H1 (cell line): ENCODE results near the gene MTX1. TPM values are rescaled to one million over a fixed set of nuclear protein-coding genes. Genes with fewer than 3 reads are reported as not detected.

Experiments
- CTCF ChIA-PET: fragments of 300-600 bp; sonication (Branson Sonifier 250); formaldehyde crosslinking; loops from one replicate; lab custom pipeline; 2021; ENCODE audit not compliant: partially characterized antibody; lab: Charles Lee
- POLR2A ChIA-PET: fragments of 300-600 bp; sonication (Branson Sonifier 250); formaldehyde crosslinking; loops from one replicate; lab custom pipeline; 2021; ENCODE audit warnings: inconsistent platforms; ENCODE audit not compliant: partially characterized antibody; lab: Charles Lee
- DNase-seq, 2 experiments: peaks; one replicate each; pipeline versions ENCODE4 v3.0.0 to v3.0.0-alpha.2; 2010 to 2022; ENCODE audit warnings: low spot score in 2 of 2, low read depth in 1 of 2, mixed read lengths in 1 of 2
- FAIRE-seq: peaks from 2 replicates; lab custom pipeline; 2011; peaks lifted over from hg19 to GRCh38; lab: Jason Lieb, UNC
- H2AFZ ChIP-seq: 2 replicates; pipeline ENCODE4 v1.8.1; 2012; ENCODE audit warnings: low read length, inconsistent platforms
- H2AK5ac ChIP-seq: 2 replicates; pipeline ENCODE4 v1.6.1; 2013; ENCODE audit warnings: low read depth, low read length
- H2BK120ac ChIP-seq: replicated peaks from 2 replicates; pipeline ENCODE3; 2013; ENCODE audit warnings: low read depth, low read length, inconsistent platforms
- H2BK12ac ChIP-seq: 2 replicates; pipeline ENCODE4 v1.6.1; 2013; ENCODE audit warnings: low read depth, low read length
- H2BK15ac ChIP-seq: 2 replicates; pipeline ENCODE4 v1.6.1; 2013; ENCODE audit warnings: low read length
- H2BK20ac ChIP-seq: 2 replicates; pipeline ENCODE4 v1.6.1; 2013; ENCODE audit warnings: low read length
- H2BK5ac ChIP-seq: 2 replicates; pipeline ENCODE4 v1.6.1; 2013; ENCODE audit warnings: low read depth, low read length
- H3K14ac ChIP-seq: 2 replicates; pipeline ENCODE4 v1.6.1; 2013; ENCODE audit warnings: inconsistent platforms; ENCODE audit not compliant: insufficient read length
- H3K18ac ChIP-seq: 2 replicates; pipeline ENCODE4 v1.6.1; 2013; ENCODE audit warnings: low read length; ENCODE audit errors: extremely low read depth
- H3K23ac ChIP-seq: 2 replicates; pipeline ENCODE4 v1.6.1; 2013; ENCODE audit warnings: inconsistent platforms; ENCODE audit not compliant: insufficient read length
- H3K23me2 ChIP-seq: 2 replicates; pipeline ENCODE4 v1.6.1; 2013; ENCODE audit warnings: low read depth, low read length
- H3K27ac ChIP-seq: 2 replicates; pipeline ENCODE4 v1.6.1; 2011; ENCODE audit warnings: low read depth, low read length, inconsistent platforms
- H3K27me3 ChIP-seq, 4 experiments: replicated peaks in 1 of 4; 1 replicate in 1 of 4; 2 replicates in 3 of 4; pipeline versions ENCODE4 v1.6.1 to v1.8.1; 2011 to 2013; ENCODE audit warnings: low read length in 3 of 4, mild to moderate bottlenecking in 3 of 4, inconsistent platforms in 2 of 4, mixed read lengths in 2 of 4, moderate library complexity in 1 of 4; ENCODE audit not compliant: control insufficient read depth in 3 of 4, insufficient read depth in 3 of 4; ENCODE audit errors: extremely low read depth in 1 of 4
- H3K36me3 ChIP-seq, 4 experiments: 2 replicates each; pipeline versions ENCODE4 v1.6.1 to v1.8.1; 2011 to 2013; ENCODE audit warnings: mild to moderate bottlenecking in 4 of 4, low read length in 3 of 4, moderate library complexity in 2 of 4, control low read depth in 1 of 4, inconsistent platforms in 1 of 4; ENCODE audit not compliant: insufficient read depth in 4 of 4, control insufficient read depth in 2 of 4
- H3K4ac ChIP-seq: replicated peaks from 2 replicates; pipeline ENCODE3; 2013; ENCODE audit warnings: low read length, low read depth, mixed read lengths, inconsistent platforms; ENCODE audit not compliant: insufficient read length
- H3K4me1 ChIP-seq, 4 experiments: replicated peaks in 1 of 4; 1 replicate in 1 of 4; 2 replicates in 3 of 4; pipeline versions ENCODE4 v1.6.1 to v1.8.1; 2011 to 2013; ENCODE audit warnings: low read length in 3 of 4, inconsistent platforms in 2 of 4, mixed read lengths in 1 of 4; ENCODE audit not compliant: insufficient read depth in 4 of 4, control insufficient read depth in 3 of 4
- H3K4me2 ChIP-seq, 2 experiments: 2 replicates each; pipeline versions ENCODE4 v1.6.1 to v1.8.1; 2011 to 2013; ENCODE audit warnings: low read depth in 2 of 2, low read length in 2 of 2, control low read depth in 1 of 2, inconsistent platforms in 1 of 2, mild to moderate bottlenecking in 1 of 2; ENCODE audit not compliant: insufficient read depth in 1 of 2
- H3K4me3 ChIP-seq, 4 experiments: fragments of 200-600, 300-600 bp in 1 of 4; sonication (generic), shearing (Covaris generic), sonication (Bioruptor Twin) in 1 of 4; 2 replicates each; pipeline versions ENCODE4 v1.5.1 to v1.8.1; 2011 to 2016; ENCODE audit warnings: low read length in 4 of 4, low read depth in 3 of 4, control low read depth in 2 of 4, inconsistent platforms in 2 of 4, mild to moderate bottlenecking in 2 of 4, mixed read lengths in 1 of 4, moderate library complexity in 1 of 4; ENCODE audit not compliant: insufficient read depth in 2 of 4; ENCODE audit errors: extremely low read depth in 1 of 4
- H3K56ac ChIP-seq: replicated peaks from 2 replicates; pipeline ENCODE3; 2013; ENCODE audit warnings: low read depth, mild to moderate bottlenecking, mixed read lengths, low read length, inconsistent platforms; ENCODE audit not compliant: insufficient read length
- H3K79me1 ChIP-seq: 2 replicates; pipeline ENCODE4 v1.6.1; 2013; ENCODE audit warnings: low read depth, low read length, control low read depth
- H3K79me2 ChIP-seq, 2 experiments: 2 replicates each; pipeline versions ENCODE4 v1.6.1 to v1.8.1; 2012 to 2013; ENCODE audit warnings: low read length in 2 of 2, mild to moderate bottlenecking in 2 of 2, inconsistent platforms in 1 of 2; ENCODE audit not compliant: insufficient read depth in 2 of 2, control insufficient read depth in 1 of 2
- H3K9ac ChIP-seq, 4 experiments: replicated peaks in 1 of 4; 1 replicate in 1 of 4; 2 replicates in 3 of 4; pipeline versions ENCODE4 v1.6.1 to v1.8.1; 2011 to 2013; ENCODE audit warnings: low read depth in 3 of 4, low read length in 3 of 4, control low read depth in 2 of 4, mild to moderate bottlenecking in 2 of 4, moderate library complexity in 2 of 4, inconsistent platforms in 1 of 4; ENCODE audit errors: extremely low read depth in 1 of 4
- H3K9me3 ChIP-seq, 2 experiments: 2 replicates each; pipeline versions ENCODE4 v1.6.1 to v1.8.1; 2012 to 2013; ENCODE audit warnings: mild to moderate bottlenecking in 2 of 2, moderate library complexity in 2 of 2, control low read depth in 1 of 2, inconsistent platforms in 1 of 2, low read depth in 1 of 2, low read length in 1 of 2, mixed read lengths in 1 of 2; ENCODE audit not compliant: insufficient read depth in 2 of 2
- H4K20me1 ChIP-seq, 2 experiments: replicated peaks in 1 of 2; 2 replicates each; pipeline versions ENCODE3 to v1.8.1; 2011 to 2013; ENCODE audit warnings: inconsistent platforms in 2 of 2, low read length in 2 of 2, mild to moderate bottlenecking in 1 of 2; ENCODE audit not compliant: insufficient read depth in 2 of 2, control insufficient read depth in 1 of 2
- H4K5ac ChIP-seq: 2 replicates; pipeline ENCODE4 v1.6.1; 2013; ENCODE audit warnings: low read length, low read depth, mixed read lengths, inconsistent platforms; ENCODE audit not compliant: insufficient read length
- H4K8ac ChIP-seq: 2 replicates; pipeline ENCODE4 v1.8.0; 2013; ENCODE audit warnings: mild to moderate bottlenecking, moderate library complexity, low read length, inconsistent platforms; ENCODE audit not compliant: insufficient read depth; ENCODE audit errors: extremely low read depth
- H4K91ac ChIP-seq: replicated peaks from 2 replicates; pipeline ENCODE3; 2013; ENCODE audit warnings: low read length, mixed read lengths, inconsistent platforms; ENCODE audit not compliant: insufficient read length
- FOSL1 ChIP-seq: IDR thresholded peaks from 2 replicates; pipeline ENCODE4 v1.6.1; 2011; ENCODE audit warnings: mild to moderate bottlenecking, low read depth, low read length, moderate library complexity; ENCODE audit not compliant: insufficient read depth
- MAFK ChIP-seq: IDR thresholded peaks from 2 replicates; pipeline ENCODE4 v1.6.1; 2012; ENCODE audit warnings: low read depth, mild to moderate bottlenecking, improper control_type of control experiment, low read length
- POU5F1 ChIP-seq: IDR thresholded peaks from 2 replicates; pipeline ENCODE4 v1.6.1; 2011; ENCODE audit warnings: low read depth, mild to moderate bottlenecking, low read length, moderate library complexity
- SAP30 ChIP-seq: fragments of 300-600 bp; sonication (generic); IDR thresholded peaks from 2 replicates; pipeline ENCODE4 v1.7.1; 2012; ENCODE audit warnings: low read length, moderate library complexity, mild to moderate bottlenecking, inconsistent platforms; ENCODE audit not compliant: insufficient read depth, insufficient replicate concordance
- SIX5 ChIP-seq: IDR thresholded peaks from 2 replicates; pipeline ENCODE4 v1.6.1; 2011; ENCODE audit warnings: mild to moderate bottlenecking, low read depth, low read length
- WGBS, 2 experiments: shearing (Covaris generic) in 1 of 2; methylation state at CpG; one replicate each; pipeline versions ENCODE4 v1.1.6 to v1.1.7; 2013 to 2015; ENCODE audit warnings: low lambda C conversion rate in 2 of 2, mixed read lengths in 2 of 2, inconsistent platforms in 1 of 2, low coverage in 1 of 2, missing lambda C conversion rate in 1 of 2; ENCODE audit not compliant: insufficient replicate concordance in 2 of 2, insufficient coverage in 1 of 2, insufficient read length in 1 of 2; ENCODE audit errors: extremely low coverage in 1 of 2, missing lambda C conversion rate in 1 of 2; 5-methylcytosine and 5-hydroxymethylcytosine counted together
- polyA plus RNA-seq, 7 experiments: library from polyadenylated mRNA; depleted of rRNA in 3 of 7; stranded (reverse) in 5 of 7; unstranded in 2 of 7; fragments of >200 nt in 5 of 7; fragments of 200-250 nt in 2 of 7; gene quantifications; 1 replicate in 5 of 7; 2 replicates in 1 of 7; 4 replicates in 1 of 7; pipeline versions ENCODE4 v1.2.1 to v1.2.3, GENCODE V29; 2011 to 2013; ENCODE audit warnings: missing spikeins in 2 of 7, mixed read lengths in 2 of 7
- total RNA-seq: library from RNA; stranded (reverse); fragmentation: NEBNext Ultra II Directional; extraction: Animal tissue kit (Norgen Biotek cat#: 25700); gene quantifications from 2 replicates; pipeline ENCODE4 v1.2.1, GENCODE V29; 2021

The MTX1 gene
- total and polyA plus RNA-seq, 2 of the 8 experiments (the other 6 are each of a cell fraction or from before 2014, with no cell fraction given): 47.9 to 131 TPM

GRCh38 chr1:155242805-155243358 lies 34.4 kb downstream of the MTX1 start:
- Histone ChIP-seq H3K18ac (no peak overlapping the region), H3K4me2 (peak overlapping the region in 1 of 2 experiments; percentile 59; a peak in 2 of 4 replicates), H2BK20ac (no peak overlapping the region), H3K79me1 (no peaks in the 10 kb centered on the region), H3K14ac (no peak overlapping the region), H2BK120ac (no peak overlapping the region), H3K56ac (no peak overlapping the region), H3K4me1 (peaks cover 0 to 4% (median 1%) of the 10 kb centered on the region in 4 experiments; a peak in 2 of 7 replicates), H3K4me3 (peak overlapping the region in 1 of 4 experiments; percentile 57; a peak in 1 of 8 replicates), H3K9me3 (no peaks in the 10 kb centered on the region), H2AFZ (no peak overlapping the region), H3K23me2 (peaks cover 5% of the 10 kb centered on the region; the same call in 1 of the 2 replicates), H3K27me3 (peaks cover 0 to 14% (median 4%) of the 10 kb centered on the region in 4 experiments; a peak in 2 of 7 replicates), H3K9ac (no peak overlapping the region), H3K79me2 (no peaks in the 10 kb centered on the region), H4K20me1 (no peaks in the 10 kb centered on the region), H4K5ac (no peak overlapping the region), H4K8ac (no peak overlapping the region), H2BK15ac (no peak overlapping the region), H2BK5ac (no peak overlapping the region), H2BK12ac (no peak overlapping the region), H3K4ac (no peak overlapping the region), H2AK5ac (no peak overlapping the region), H3K27ac (no peak overlapping the region), H3K23ac (no peak overlapping the region), H4K91ac (no peak overlapping the region), H3K36me3 (peaks cover 0 to 6% (median 2%) of the 10 kb centered on the region in 4 experiments; a peak in 3 of 8 replicates)
- FAIRE-seq (no peak), DNase-seq (no peak)
- 92% methylated on average over 3 of the region's 3 CpGs; no CpG with 5 or more reads in 1 of the 2 experiments for WGBS, 2 experiments
- POLR2A ChIA-PET: interaction anchor here (0.6 to 2.9 kb wide), 6 partner anchors 16 to 137 kb away, joined by 3 to 17 read pairs (median 6); partner anchors contain the start of gene SCAMP3
- no peak for TF ChIP-seq SAP30
- TF ChIP-seq SIX5: no peak
- no peak for TF ChIP-seq FOSL1
- no peak for TF ChIP-seq MAFK
- no peak for TF ChIP-seq POU5F1
- CTCF ChIA-PET: interaction anchor here (1.0 to 15.2 kb wide), 9 partner anchors 7 to 80 kb away, joined by 3 to 227 read pairs (median 5); partner anchors contain the start of genes FDPS, KRTCAP2, MTX1 and RUSC1
